ENCODE results near the gene SLU7.

GRCh38 chr5:160436017-160436416 lies 17.1 kb upstream of the SLU7 start:
- TF ChIP-seq CTCF (IDR thresholded peaks at IDR 0.05; ENCODE audit: borderline replicate concordance, extremely low read depth, low read length, poor library complexity, severe bottlenecking) (no peak), EZH2 (IDR thresholded peaks at IDR 0.05; ENCODE audit: borderline replicate concordance, low read depth, low read length, severe bottlenecking) (no peak)
